HL-60/S4 treated with phorbol 12-myristate 13-acetate at 8.2 ng/mL for 4 days and 3 days (cell line): ENCODE measurements around the gene RNF169.

Source experiments
- in situ Hi-C: fragments of 300-500 bp; cut with MboI; formaldehyde crosslinking; loops from 2 replicates; pipeline ENCODE4 v1.15.0; 2022; ENCODE audit warnings: low sequenced_read_pairs

The RNF169 gene

GRCh38 chr11:74870485-74870884 lies 121.8 kb downstream of the RNF169 start:
- in situ Hi-C loops: no loop called here

DNA sequence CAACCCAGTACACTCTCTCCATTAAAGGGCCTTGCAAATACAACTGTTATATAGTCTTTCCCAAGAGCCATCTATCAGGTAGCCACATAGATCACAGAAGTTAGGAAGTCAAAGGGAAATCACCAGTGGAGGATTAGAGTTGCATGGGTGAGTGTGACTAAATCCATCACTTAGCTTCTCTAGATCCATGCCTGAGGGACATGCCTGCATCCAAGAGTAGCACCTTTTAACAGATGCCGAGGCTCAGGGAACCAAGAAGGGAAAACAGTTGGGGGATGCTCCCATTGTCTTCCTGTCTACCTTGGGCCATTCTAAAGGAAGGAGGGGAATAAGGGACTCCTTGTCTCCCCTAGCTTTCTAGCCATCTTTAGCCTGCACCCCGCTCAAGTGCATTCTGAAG lies 122.4 kb downstream of the RNF169 start:
- in situ Hi-C loops: no loop called here

DNA sequence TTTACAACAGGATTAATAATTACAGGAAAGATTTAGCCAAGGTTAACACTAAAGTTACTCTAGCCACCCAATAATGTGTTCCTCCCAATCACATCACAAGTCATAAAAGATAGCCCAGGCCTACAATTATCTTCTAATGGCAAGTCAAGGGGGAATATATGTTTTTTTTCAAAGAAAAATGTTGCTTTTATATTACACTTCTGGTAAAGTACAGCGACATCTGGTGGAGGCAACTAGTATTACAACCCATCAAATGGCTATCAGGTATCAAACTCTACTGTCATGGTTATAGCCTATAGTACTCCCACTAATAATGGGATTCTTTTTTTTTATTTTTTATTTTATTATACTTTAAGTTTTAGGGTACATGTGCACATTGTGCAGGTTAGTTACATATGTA lies 128.5 kb downstream of the RNF169 start:
- in situ Hi-C loops: no loop called here
